HG03457 (cell line): ENCODE data around the gene DNAJC9.
A peak's percentile ranks its signal among the peaks of the same experiment; 100 is the strongest.
"Not testable (repeated sequence)": the region's sequence is repeated elsewhere in the genome, so short reads cannot be mapped to it uniquely, and the experiment has no call there.

Experiments
- ATAC-seq: cut with Tn5 transposase; IDR thresholded peaks from one replicate; pipeline ENCODE4 v1.9.1; 2021; ENCODE audit warnings: moderate number of reproducible peaks; ENCODE audit not compliant: unreplicated experiment

DNAJC9 gene, protein sequence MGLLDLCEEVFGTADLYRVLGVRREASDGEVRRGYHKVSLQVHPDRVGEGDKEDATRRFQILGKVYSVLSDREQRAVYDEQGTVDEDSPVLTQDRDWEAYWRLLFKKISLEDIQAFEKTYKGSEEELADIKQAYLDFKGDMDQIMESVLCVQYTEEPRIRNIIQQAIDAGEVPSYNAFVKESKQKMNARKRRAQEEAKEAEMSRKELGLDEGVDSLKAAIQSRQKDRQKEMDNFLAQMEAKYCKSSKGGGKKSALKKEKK

GRCh38 chr10:73246646-73247508, at the start of gene DNAJC9:
DNAJC9 (minus strand) TSS chr10:73247255; CDS start chr10:73247189, 66 bp downstream.
- ATAC-seq = peak; percentile 65

GRCh38 chr10:73293461-73293860, 46.4 kb upstream of the DNAJC9 start:
- no peak for ATAC-seq

- no peak for ATAC-seq
Measured at GRCh38 chr10:73289958-73290357, 42.9 kb upstream of the DNAJC9 start.

- ATAC-seq = no peak
Measured at GRCh38 chr10:73287441-73287840, 40.4 kb upstream of the DNAJC9 start.

DNA sequence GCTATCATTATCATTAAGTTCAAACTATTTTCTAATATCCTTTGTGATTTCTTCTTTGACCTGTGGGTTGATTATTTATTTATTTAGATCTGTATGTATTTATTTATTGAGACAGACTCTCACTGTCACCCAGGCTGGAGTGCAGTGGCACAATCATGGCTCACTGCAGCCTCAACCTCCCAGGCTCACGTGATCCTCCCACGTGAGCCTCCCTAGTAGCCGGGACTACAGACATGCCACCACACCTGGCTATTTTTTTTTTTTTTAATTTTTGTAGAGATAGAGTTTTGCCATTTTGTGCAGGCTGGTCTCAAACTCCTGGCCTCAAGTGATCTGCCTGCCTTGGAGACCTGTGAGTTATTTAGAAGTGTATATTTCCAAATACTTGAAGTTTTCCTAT, 34.0 kb upstream of the DNAJC9 start:
- ATAC-seq = no peak

DNA sequence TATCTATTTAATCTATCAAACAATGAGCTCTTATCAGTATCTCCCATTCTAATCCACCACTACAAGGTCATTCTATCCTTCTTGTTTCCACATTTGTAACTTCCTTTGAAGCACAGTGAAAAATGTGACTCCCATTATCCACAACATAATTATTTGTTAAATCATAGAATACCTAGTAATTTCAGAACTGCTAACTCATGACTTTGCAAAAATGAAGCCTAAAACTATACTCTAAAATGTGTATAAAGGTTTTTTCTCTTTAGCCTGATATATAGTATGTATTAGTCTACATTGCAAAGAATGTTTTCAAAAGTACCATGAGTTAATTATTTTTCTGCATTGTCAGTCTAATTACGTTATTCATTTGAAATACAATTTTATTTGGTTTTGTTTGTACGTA, 17.4 kb upstream of the DNAJC9 start:
- ATAC-seq = no peak

DNA sequence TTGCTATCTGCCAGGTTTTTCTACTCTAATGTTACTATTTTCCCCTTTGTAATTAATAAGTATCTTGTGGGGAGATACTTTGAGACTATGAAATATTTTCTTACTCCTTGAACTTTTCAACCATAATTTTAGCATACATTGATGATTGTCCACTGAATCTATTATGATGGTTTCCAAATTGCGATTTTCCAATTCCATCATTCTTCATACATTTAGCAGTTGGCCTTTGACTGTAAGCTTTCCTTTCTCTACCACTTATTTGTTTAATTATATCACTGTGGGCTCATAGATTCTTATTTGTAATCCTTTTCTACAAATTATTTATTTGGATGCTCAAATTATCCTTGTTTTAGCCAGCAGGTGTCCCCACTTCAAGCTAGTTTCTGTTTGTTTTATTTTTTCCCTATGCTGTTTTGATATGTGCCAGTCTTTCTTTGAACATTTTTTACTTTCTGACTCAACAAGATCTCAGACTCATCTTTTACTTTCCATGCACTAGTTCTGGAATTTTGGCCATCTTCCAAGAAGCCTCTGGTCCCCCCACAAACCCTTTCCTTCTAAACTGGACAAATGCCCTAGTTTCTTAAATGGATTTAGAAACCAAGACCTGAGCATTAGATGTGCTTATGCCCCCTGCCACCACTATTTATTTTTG, 16.8 kb upstream of the DNAJC9 start:
- ATAC-seq = no peak

DNA sequence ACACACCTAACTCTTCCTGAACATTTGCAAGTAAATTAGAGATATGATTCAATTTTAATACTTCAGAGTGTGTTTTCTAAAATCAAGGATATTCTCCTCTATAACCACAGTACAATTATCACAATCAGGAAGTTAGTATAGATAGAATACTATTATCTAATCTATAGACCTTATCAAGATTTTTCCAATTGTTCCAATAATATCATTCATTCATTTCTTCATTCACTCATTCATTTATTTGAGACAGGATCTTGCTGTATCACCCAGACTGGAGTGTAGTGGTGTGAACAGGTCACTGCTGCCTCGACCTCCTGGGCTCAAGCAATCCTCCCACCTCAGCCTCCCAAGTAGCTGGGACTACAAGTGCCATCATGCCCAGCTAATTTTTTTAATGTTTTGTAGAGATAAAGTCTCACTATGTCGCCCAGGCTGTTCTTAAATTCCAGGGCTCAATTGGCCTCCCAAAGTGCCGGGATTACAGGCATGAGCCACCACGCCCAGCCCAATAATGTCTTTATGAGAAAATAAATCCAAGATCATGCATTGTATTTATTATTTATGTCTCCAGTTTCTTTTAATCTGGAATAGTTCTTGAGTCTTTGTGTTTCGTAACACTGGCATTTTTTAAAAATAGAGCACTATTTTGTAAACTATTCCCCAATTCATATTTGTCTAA, 16.0 kb upstream of the DNAJC9 start:
- ATAC-seq = no peak

GRCh38 chr10:73262105-73262730, 15.2 kb upstream of the DNAJC9 start:
- ATAC-seq = no peak

GRCh38 chr10:73261362-73261995, 14.4 kb upstream of the DNAJC9 start:
- no peak for ATAC-seq

DNA sequence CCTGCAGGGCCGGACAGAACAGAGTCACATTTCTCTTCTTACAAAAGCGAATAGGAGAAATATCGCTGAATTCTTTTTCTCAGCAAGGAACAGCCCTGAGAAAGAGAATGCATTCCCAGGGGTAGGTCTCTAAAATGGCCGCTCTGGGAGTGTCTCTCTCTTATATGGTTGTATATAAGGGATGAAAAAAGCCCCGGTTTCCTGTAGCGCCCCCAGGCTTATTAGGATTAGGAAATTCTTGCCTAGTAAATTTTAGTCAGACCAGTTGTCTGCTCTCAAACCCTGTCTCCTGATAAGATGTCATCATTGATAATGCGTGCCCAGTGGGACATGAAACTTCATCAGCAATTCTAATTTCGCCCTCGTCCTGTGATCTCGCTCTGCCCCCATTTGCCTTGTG, 11.6 kb upstream of the DNAJC9 start:
- ATAC-seq = not testable (repeated sequence)

- no peak for ATAC-seq
Measured at GRCh38 chr10:73253225-73253555, 6.1 kb upstream of the DNAJC9 start.

GRCh38 chr10:73252445-73253224, 5.6 kb upstream of the DNAJC9 start, which contains the start of gene MRPS16:
MRPS16 (minus strand) TSS chr10:73252644; CDS start chr10:73252482, 162 bp downstream.
- peak; percentile 68 for ATAC-seq

DNA sequence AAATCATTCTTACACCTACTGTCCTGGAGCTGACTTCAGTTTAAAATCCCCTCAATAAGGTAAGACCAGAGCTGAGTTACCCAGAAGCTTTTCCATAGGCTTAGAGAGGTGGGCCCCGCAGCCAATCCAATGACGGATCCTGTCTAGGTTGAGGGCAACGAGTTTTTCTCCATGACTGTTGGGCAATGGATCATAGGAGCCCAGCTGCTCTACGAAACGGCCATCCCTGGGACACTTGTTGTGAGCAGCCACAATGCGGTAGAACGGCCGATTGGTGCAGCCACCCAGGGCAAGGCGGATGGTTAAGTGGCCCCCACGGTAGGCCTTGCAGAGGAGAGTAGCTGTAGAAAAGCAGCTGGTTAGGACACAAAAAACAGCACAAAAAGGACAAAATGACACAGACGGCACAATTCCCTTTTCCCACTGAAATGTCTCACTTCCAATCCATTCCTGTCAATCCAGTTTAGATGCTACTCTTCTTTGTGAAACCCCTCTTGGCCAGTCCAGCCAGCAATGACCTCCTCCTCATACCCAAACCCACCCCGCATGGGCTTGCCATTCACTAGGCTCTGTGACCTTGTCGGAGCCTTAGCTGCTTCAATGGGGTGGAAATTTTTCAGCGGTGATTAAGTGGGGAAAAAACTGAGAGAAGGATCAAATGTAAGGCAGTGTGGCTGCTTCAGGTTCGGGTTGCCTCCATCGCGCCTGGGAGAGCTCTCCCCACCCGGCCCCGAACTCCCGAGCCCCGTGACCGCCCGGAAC, 4.8 kb upstream of the DNAJC9 start:
- peak; percentile 15 for ATAC-seq

- ATAC-seq = no peak
Measured at GRCh38 chr10:73248259-73248724, 1.2 kb upstream of the DNAJC9 start.

DNA sequence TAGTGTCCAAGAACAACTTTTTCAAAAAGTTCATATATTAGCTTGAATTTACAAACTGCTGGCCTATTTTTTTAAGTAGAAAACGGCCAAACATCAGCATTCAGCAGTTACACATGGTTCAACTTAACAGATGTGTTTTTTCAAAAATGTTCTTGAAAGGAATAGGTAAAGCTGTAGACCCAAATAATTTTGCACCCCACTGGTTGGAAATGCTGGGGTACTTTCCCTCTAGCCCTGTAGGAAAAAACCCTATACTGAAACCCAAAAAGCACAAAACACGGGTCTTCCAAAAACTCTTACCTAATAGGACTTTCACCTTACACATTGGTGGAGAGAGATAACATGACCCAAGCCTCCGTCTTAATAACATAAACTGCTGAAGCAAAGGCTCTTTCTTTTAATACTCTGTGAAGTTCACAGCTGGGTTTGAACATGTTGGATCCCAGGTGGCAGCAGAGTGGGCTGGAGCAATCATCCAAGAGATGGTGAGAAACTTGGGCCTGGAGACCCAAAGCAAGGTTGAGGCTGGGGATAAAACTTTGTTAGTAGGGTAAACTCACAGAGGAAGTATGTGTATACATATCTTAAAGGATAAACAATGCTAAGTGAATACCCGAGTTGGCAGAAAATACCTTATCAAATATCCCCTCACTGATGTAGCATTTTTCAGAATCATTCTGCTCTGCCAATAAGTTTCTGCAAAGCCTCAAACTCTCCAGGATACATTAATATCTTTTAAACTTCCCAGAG, 629 bp upstream of the DNAJC9 start:
- no peak for ATAC-seq

DNA sequence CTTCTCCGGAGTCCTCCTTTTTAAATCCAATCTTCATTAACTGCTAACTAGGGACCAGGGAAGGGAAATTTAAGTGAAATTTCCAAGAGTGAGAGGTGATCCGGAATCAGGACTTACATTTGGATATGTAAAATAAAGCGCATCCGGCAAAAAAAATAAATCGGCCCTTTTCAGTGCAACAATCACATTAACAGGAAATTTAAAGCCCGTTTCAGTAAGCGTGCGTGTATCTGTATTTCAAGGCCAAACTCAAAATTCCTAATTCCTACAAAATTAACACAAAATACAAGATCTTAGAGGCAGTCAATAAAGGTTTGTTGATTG, 771 bp downstream of the DNAJC9 start:
- no peak for ATAC-seq

- ATAC-seq = no peak
Measured at GRCh38 chr10:73244866-73245477, 2.1 kb downstream of the DNAJC9 start.
